Fibroblast of mammary gland (primary cell): ENCODE results near the gene RPL35A.
"Not testable (repeated sequence)": the region's sequence is repeated elsewhere in the genome, so short reads cannot be mapped to it uniquely, and the experiment has no call there.

Source experiments
- DNase-seq: peaks from one replicate; pipeline ENCODE4 v3.0.0-alpha.2; 2010; ENCODE audit warnings: low read depth
- H3K4me3 ChIP-seq: 2 replicates; pipeline ENCODE4 v1.5.1; 2011; ENCODE audit warnings: low read depth, mild to moderate bottlenecking, low read length, moderate library complexity; ENCODE audit not compliant: control insufficient read depth
- CTCF ChIP-seq: conservative IDR thresholded peaks from 2 replicates; pipeline ENCODE4 v1.5.1; 2011; ENCODE audit warnings: low read depth, low read length, inconsistent platforms; ENCODE audit not compliant: control insufficient read depth, insufficient read depth

RPL35A gene

GRCh38 chr3:197949778-197950676 lies at the start of gene RPL35A:
Gene RPL35A (plus strand): TSS chr3:197950190. CDS start chr3:197950968, 778 bp downstream.
- H3K4me3 ChIP-seq: peak within 1 kb of the TSS; percentile 100
- no peak for TF ChIP-seq CTCF
- peak; percentile 94 for DNase-seq

- no peak for TF ChIP-seq CTCF
- no peak overlapping the region for H3K4me3 ChIP-seq
- no peak for DNase-seq
These were observed 48.4 kb upstream of the RPL35A start for GRCh38 chr3:197901626-197902025.

- peak; percentile 97 for DNase-seq
- no peak overlapping the region for H3K4me3 ChIP-seq
- TF ChIP-seq CTCF: peak; percentile 90
These were observed 43.8 kb upstream of the RPL35A start for GRCh38 chr3:197906023-197906849.

GRCh38 chr3:197906850-197907187 lies 43.2 kb upstream of the RPL35A start:
- no peak for TF ChIP-seq CTCF
- DNase-seq: no peak
- no peak overlapping the region for H3K4me3 ChIP-seq

GRCh38 chr3:197907196-197907595 lies 42.8 kb upstream of the RPL35A start:
- H3K4me3 ChIP-seq: no peak overlapping the region
- TF ChIP-seq CTCF: no peak
- peak; percentile 16 for DNase-seq

GRCh38 chr3:197908550-197908949 lies 41.4 kb upstream of the RPL35A start:
- peak; percentile 85 for DNase-seq
- not testable (repeated sequence) for H3K4me3 ChIP-seq

GRCh38 chr3:197908957-197909701 lies 40.9 kb upstream of the RPL35A start:
- TF ChIP-seq CTCF: no peak
- DNase-seq: peak; percentile 12
- no peak overlapping the region for H3K4me3 ChIP-seq
